NT2/D1 (cell line): ENCODE measurements around the gene PCTP.

ENCODE experiments used
- YY1 ChIP-seq: IDR thresholded peaks from 2 replicates; pipeline ENCODE4 v1.6.1; 2011; ENCODE audit not compliant: insufficient read length, insufficient read depth
- ZNF274 ChIP-seq: IDR thresholded peaks from 2 replicates; pipeline ENCODE4 v1.6.1; 2011; ENCODE audit warnings: mild to moderate bottlenecking, low read depth, low read length

DNA sequence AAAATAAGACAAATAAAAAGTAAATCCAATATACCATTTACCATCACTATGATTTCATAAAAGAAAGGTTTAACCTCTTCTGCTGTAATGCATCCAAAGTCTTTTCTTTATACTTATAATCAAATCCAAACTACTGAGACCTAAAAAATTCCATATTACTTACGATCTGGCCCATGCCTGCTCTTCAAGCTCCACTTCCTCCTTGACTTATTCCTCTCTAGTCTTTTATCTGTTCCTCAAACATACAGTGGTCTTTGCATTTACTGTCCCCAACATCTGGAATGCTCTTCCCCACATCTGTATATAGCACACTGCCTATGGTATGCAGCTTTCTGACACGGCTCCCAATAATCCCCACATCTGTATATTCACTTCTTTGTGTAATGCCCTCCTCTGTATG is 33.8 kb downstream of the PCTP start:
- TF ChIP-seq ZNF274 (no peak), YY1 (no peak)
